CD14-positive monocyte (primary cell): ENCODE measurements around the gene SPINT2. TPM values are rescaled to one million over a fixed set of nuclear protein-coding genes. Genes with fewer than 3 reads are reported as not detected.

Experiments
- DNase-seq, 3 donors: peaks; one replicate each; pipeline ENCODE4 v3.0.0-alpha.2; 2011 to 2022
- H2AFZ ChIP-seq: 2 replicates; pipeline ENCODE4 v1.6.0; 2012; ENCODE audit warnings: mild to moderate bottlenecking, low read depth, low read length, inconsistent platforms; ENCODE audit not compliant: insufficient read depth, poor library complexity, severe bottlenecking
- H3K27ac ChIP-seq, 2 donors: 1 replicate in 1 of 2; 2 replicates in 1 of 2; pipeline ENCODE4 v1.5.1; 2012 to 2013; ENCODE audit warnings: low read length in 2 of 2, control low read depth in 1 of 2, inconsistent platforms in 1 of 2, low read depth in 1 of 2, mild to moderate bottlenecking in 1 of 2
- H3K27me3 ChIP-seq, 2 donors: one replicate each; pipeline versions ENCODE4 v1.6.0 to v1.6.1; 2011 to 2013; ENCODE audit warnings: low read length in 2 of 2; ENCODE audit not compliant: control insufficient read depth in 2 of 2, insufficient read depth in 2 of 2
- H3K36me3 ChIP-seq, 2 donors: replicated peaks in 1 of 2; 1 replicate in 1 of 2; 2 replicates in 1 of 2; pipeline versions ENCODE4 v1.5.1 to v1.6.1; 2012 to 2013; ENCODE audit warnings: low read length in 2 of 2, control low read depth in 1 of 2, inconsistent platforms in 1 of 2, mild to moderate bottlenecking in 1 of 2; ENCODE audit not compliant: insufficient read depth in 2 of 2, control insufficient read depth in 1 of 2
- H3K4me1 ChIP-seq, 2 donors: 1 replicate in 1 of 2; 2 replicates in 1 of 2; pipeline versions ENCODE4 v1.5.1 to v1.6.1; 2012 to 2013; ENCODE audit warnings: low read length in 2 of 2, control low read depth in 1 of 2, inconsistent platforms in 1 of 2, mild to moderate bottlenecking in 1 of 2, moderate library complexity in 1 of 2; ENCODE audit not compliant: insufficient read depth in 2 of 2, control insufficient read depth in 1 of 2
- H3K4me2 ChIP-seq: replicated peaks from 2 replicates; pipeline ENCODE3; 2012; ENCODE audit warnings: low read length, moderate library complexity, mild to moderate bottlenecking; ENCODE audit not compliant: poor library complexity, severe bottlenecking; ENCODE audit errors: extremely low read depth
- H3K4me3 ChIP-seq, 3 experiments: fragments of 200-600 bp in 1 of 3; sonication (generic) in 1 of 3; replicated peaks in 1 of 3; 1 replicate in 2 of 3; 2 replicates in 1 of 3; pipeline ENCODE4 v1.5.1; 2011 to 2013; ENCODE audit warnings: low read length in 3 of 3, mild to moderate bottlenecking in 3 of 3, control low read depth in 2 of 3, low read depth in 2 of 3, inconsistent platforms in 1 of 3, moderate library complexity in 1 of 3
- H3K79me2 ChIP-seq: 2 replicates; pipeline ENCODE4 v1.6.0; 2012; ENCODE audit warnings: mild to moderate bottlenecking, control low read depth, inconsistent platforms, low read length, moderate library complexity; ENCODE audit not compliant: insufficient read depth
- H3K9ac ChIP-seq: 2 replicates; pipeline ENCODE4 v1.6.0; 2017; ENCODE audit warnings: low read length, mild to moderate bottlenecking; ENCODE audit not compliant: insufficient read depth, poor library complexity, severe bottlenecking
- H3K9me3 ChIP-seq, 2 donors: replicated peaks in 1 of 2; 1 replicate in 1 of 2; 2 replicates in 1 of 2; pipeline versions ENCODE4 v1.5.1 to v1.6.1; 2012 to 2013; ENCODE audit warnings: low read length in 2 of 2, control low read depth in 1 of 2; ENCODE audit not compliant: control insufficient read depth in 1 of 2, insufficient read depth in 1 of 2
- H4K20me1 ChIP-seq: 2 replicates; pipeline ENCODE4 v1.6.0; 2012; ENCODE audit warnings: mild to moderate bottlenecking, low read length, control low read depth, moderate library complexity; ENCODE audit not compliant: insufficient read depth
- H3K27ac Mint-ChIP-seq, 7 donors: one replicate each; pipeline ENCODE4 v1.8.0; 2020; ENCODE audit warnings: mild to moderate bottlenecking in 7 of 7, mixed read lengths in 7 of 7, moderate library complexity in 6 of 7, inconsistent platforms in 2 of 7
- H3K27me3 Mint-ChIP-seq, 3 donors: one replicate each; pipeline ENCODE4 v1.8.0; 2021 to 2022; ENCODE audit warnings: low read depth in 3 of 3, mild to moderate bottlenecking in 3 of 3, mixed read lengths in 3 of 3, moderate library complexity in 3 of 3, inconsistent platforms in 1 of 3
- H3K36me3 Mint-ChIP-seq, 2 donors: one replicate each; pipeline ENCODE4 v1.8.0; 2020; ENCODE audit warnings: mixed read lengths in 2 of 2, inconsistent platforms in 1 of 2, mild to moderate bottlenecking in 1 of 2
- H3K4me1 Mint-ChIP-seq: one replicate; pipeline ENCODE4 v1.8.0; 2020; ENCODE audit warnings: mild to moderate bottlenecking, mixed read lengths
- H3K4me3 Mint-ChIP-seq, 2 donors: one replicate each; pipeline ENCODE4 v1.8.0; 2020; ENCODE audit warnings: mild to moderate bottlenecking in 2 of 2, mixed read lengths in 2 of 2, moderate library complexity in 1 of 2
- H3K9me3 Mint-ChIP-seq, 7 donors: one replicate each; pipeline ENCODE4 v1.8.0; 2020 to 2022; ENCODE audit warnings: mixed read lengths in 7 of 7, mild to moderate bottlenecking in 6 of 7, moderate library complexity in 6 of 7, inconsistent platforms in 2 of 7
- CTCF ChIP-seq: fragments of 200-600 bp; IDR thresholded peaks from one replicate; pipeline ENCODE4 v1.8.0; 2022; ENCODE audit warnings: antibody characterized with exemption, mild to moderate bottlenecking
- WGBS: methylation state at CpG from one replicate; pipeline ENCODE4 v1.1.5; 2013; ENCODE audit warnings: missing lambda C conversion rate; ENCODE audit not compliant: insufficient coverage; 5-methylcytosine and 5-hydroxymethylcytosine counted together
- intact Hi-C, 2 donors: fragments of 100-400 bp; cut with micrococcal nuclease; formaldehyde crosslinking; loops; one replicate each; pipeline versions ENCODE4 v1.15.0 to v1.15.1; 2023
- polyA plus RNA-seq, 3 donors: library from polyadenylated mRNA; depleted of rRNA in 1 of 3; unstranded in 2 of 3; stranded (reverse) in 1 of 3; fragments of 300-500 nt in 2 of 3; fragments of >200 nt in 1 of 3; fragmentation: Illumina TruSeq in 2 of 3; gene quantifications; 1 replicate in 2 of 3; 2 replicates in 1 of 3; pipeline ENCODE4 v1.2.3, GENCODE V29; 2012 to 2021

SPINT2 gene
- polyA plus RNA-seq, 3 donors = 42.9 to 139 (median 114) TPM

GRCh38 chr19:38283271-38283670 is 18.9 kb downstream of the SPINT2 start:
- H3K36me3 Mint-ChIP-seq = peaks cover 33 to 52% of the 10 kb centered on the region in 2 donors
- H3K4me1 Mint-ChIP-seq = peaks cover 47% of the 10 kb centered on the region
- WGBS = 90% methylated on average over 5 of the region's 8 CpGs
- intact Hi-C loops = no loop called here
- H3K9me3 Mint-ChIP-seq = no peaks in the 10 kb centered on the region
- H3K4me3 Mint-ChIP-seq = no peak overlapping the region
- H3K36me3 ChIP-seq = peaks cover 0 to 17% of the 10 kb centered on the region in 2 donors
- TF ChIP-seq CTCF = no peak
- peaks cover under 1% of the 10 kb centered on the region for H4K20me1 ChIP-seq
- peaks cover 1 to 4% (median 3%) of the 10 kb centered on the region in 3 donors for H3K27me3 Mint-ChIP-seq
- no peak overlapping the region for H3K4me2 ChIP-seq
- H3K79me2 ChIP-seq = peaks cover 10% of the 10 kb centered on the region
- H3K4me3 ChIP-seq = no peak overlapping the region
- no peak for DNase-seq
- H2AFZ ChIP-seq = no peak overlapping the region
- peak overlapping the region in 1 of 7 donors; percentile 41 for H3K27ac Mint-ChIP-seq
- H3K9ac ChIP-seq = no peak overlapping the region
- H3K9me3 ChIP-seq = no peaks in the 10 kb centered on the region
- H3K4me1 ChIP-seq = peaks cover 47 to 50% of the 10 kb centered on the region in 2 donors
- H3K27ac ChIP-seq = peak overlapping the region in 1 of 2 donors; percentile 26
- no peaks in the 10 kb centered on the region for H3K27me3 ChIP-seq

GRCh38 chr19:38284422-38284821 is 20.0 kb downstream of the SPINT2 start:
- WGBS = 3% methylated on average over 5 of the region's 7 CpGs
- no peaks in the 10 kb centered on the region for H3K27me3 ChIP-seq
- TF ChIP-seq CTCF = no peak
- intact Hi-C loops = no loop called here
- Mint-ChIP-seq H3K36me3 (peaks cover 36 to 57% of the 10 kb centered on the region in 2 donors), H3K4me3 (peak overlapping the region; percentile 41 to 73), H3K27ac (peak overlapping the region; percentile 77 to 93 (median 89)), H3K9me3 (peaks cover 0 to 1% (median 0%) of the 10 kb centered on the region in 7 donors), H3K4me1 (peaks cover 55% of the 10 kb centered on the region), H3K27me3 (peaks cover 1 to 4% (median 3%) of the 10 kb centered on the region in 3 donors)
- peak overlapping the region; percentile 33 to 74 for H3K27ac ChIP-seq
- peaks cover 3 to 17% of the 10 kb centered on the region in 2 donors for H3K36me3 ChIP-seq
- H3K9ac ChIP-seq = no peak overlapping the region
- peaks cover 55 to 62% of the 10 kb centered on the region in 2 donors for H3K4me1 ChIP-seq
- H3K4me3 ChIP-seq = peak overlapping the region in 1 of 3 experiments; percentile 39
- H3K4me2 ChIP-seq = peak overlapping the region; percentile 49
- peaks cover 10% of the 10 kb centered on the region for H3K79me2 ChIP-seq
- H4K20me1 ChIP-seq = no peaks in the 10 kb centered on the region
- peak overlapping the region; percentile 66 for H2AFZ ChIP-seq
- DNase-seq = peak; percentile 32 to 59 (median 56)
- H3K9me3 ChIP-seq = no peaks in the 10 kb centered on the region
